HepG2 (cell line): ENCODE measurements around the gene RELL2. TPM values are rescaled to one million over a fixed set of nuclear protein-coding genes. Genes with fewer than 3 reads are reported as not detected.
A peak's percentile ranks its signal among the peaks of the same experiment; 100 is the strongest.

Source experiments
- CEBPG ChIP-seq: IDR thresholded peaks from 2 replicates; pipeline ENCODE4 v1.6.1; 2016
- EP300 ChIP-seq, 3 experiments: sonication (generic) in 1 of 3; formaldehyde crosslinking in 1 of 3; IDR thresholded peaks; 2 replicates each; pipeline versions ENCODE4 v1.5.1 to v1.6.1; 2011 to 2020; ENCODE audit warnings: low read depth in 2 of 3, low read length in 2 of 3, borderline replicate concordance in 1 of 3, improper control_type of control experiment in 1 of 3, mild to moderate bottlenecking in 1 of 3, missing genetic modification reagents in 1 of 3, moderate library complexity in 1 of 3
- GABPB1 ChIP-seq: IDR thresholded peaks from 2 replicates; pipeline ENCODE4 v1.6.1; 2016; ENCODE audit warnings: mild to moderate bottlenecking, missing genetic modification reagents, moderate library complexity, missing compliant biosample characterization
- IKZF4 ChIP-seq: sonication (generic); formaldehyde crosslinking; IDR thresholded peaks from 2 replicates; pipeline ENCODE4 v1.5.1; 2020; ENCODE audit warnings: borderline replicate concordance, mild to moderate bottlenecking, low read depth, missing genetic modification reagents; ENCODE audit errors: not compliant biosample characterization
- JARID2 ChIP-seq: sonication (generic); formaldehyde crosslinking; IDR thresholded peaks from 2 replicates; pipeline ENCODE4 v1.8.1; 2023; ENCODE audit warnings: missing genetic modification reagents, inconsistent platforms; ENCODE audit not compliant: insufficient replicate concordance
- KLF11 ChIP-seq: IDR thresholded peaks from 2 replicates; pipeline ENCODE4 v1.6.1; 2016; ENCODE audit warnings: missing compliant biosample characterization
- MIER3 ChIP-seq: IDR thresholded peaks from 2 replicates; pipeline ENCODE4 v1.6.1; 2016; ENCODE audit warnings: missing compliant biosample characterization, borderline replicate concordance
- PLRG1 ChIP-seq: fragments of 450-650 bp; conservative IDR thresholded peaks from 2 replicates; pipeline ENCODE4 v1.6.1; 2016
- RBM22 ChIP-seq: fragments of 200-400 bp; formaldehyde crosslinking; optimal IDR thresholded peaks from 2 replicates; pipeline ENCODE3; 2017; ENCODE audit warnings: mild to moderate bottlenecking, low read length, moderate library complexity
- SIX4 ChIP-seq: sonication (generic); formaldehyde crosslinking; IDR thresholded peaks from 2 replicates; pipeline ENCODE4 v1.4.0; 2020; ENCODE audit warnings: missing genetic modification reagents
- SOX6 ChIP-seq, 2 experiments: fragments of 450-650 bp in 1 of 2; sonication (generic) in 1 of 2; formaldehyde crosslinking in 1 of 2; IDR thresholded peaks; 2 replicates each; pipeline versions ENCODE4 v1.4.0 to v1.6.1; 2017 to 2020; ENCODE audit warnings: antibody characterized with exemption in 1 of 2, mild to moderate bottlenecking in 1 of 2, missing genetic modification reagents in 1 of 2
- SP5 ChIP-seq: IDR thresholded peaks from 2 replicates; pipeline ENCODE4 v1.6.1; 2016; ENCODE audit warnings: low read depth, borderline replicate concordance
- SSRP1 ChIP-seq: IDR thresholded peaks from 2 replicates; pipeline ENCODE4 v1.6.1; 2016; ENCODE audit warnings: control low read depth
- TRIM24 ChIP-seq: sonication (generic); formaldehyde crosslinking; IDR thresholded peaks from 2 replicates; pipeline ENCODE4 v1.8.0; 2022; ENCODE audit warnings: mild to moderate bottlenecking, missing genetic modification reagents
- ZMAT3 ChIP-seq: sonication (generic); formaldehyde crosslinking; conservative IDR thresholded peaks from 2 replicates; pipeline ENCODE4 v1.7.0; 2021; ENCODE audit warnings: missing genetic modification reagents
- ZNF10 ChIP-seq: sonication (generic); formaldehyde crosslinking; IDR thresholded peaks from 2 replicates; pipeline ENCODE4 v1.4.0; 2020; ENCODE audit warnings: mild to moderate bottlenecking, low read depth, missing genetic modification reagents, borderline replicate concordance
- polyA plus RNA-seq, 8 experiments: library from polyadenylated mRNA; depleted of rRNA in 3 of 8; stranded (reverse) in 7 of 8; unstranded in 1 of 8; fragments of >200 nt; fragmentation: Illumina TruSeq in 4 of 8; extraction: Trizol in 4 of 8; gene quantifications; 2 replicates each; pipeline versions ENCODE4 v1.2.1 to v1.2.3, GENCODE V29; 2011 to 2016; ENCODE audit warnings: low read depth in 4 of 8, missing spikeins in 1 of 8, mixed read lengths in 1 of 8; ENCODE audit not compliant: insufficient read depth in 1 of 8
- total RNA-seq, 5 experiments: library from RNA; depleted of rRNA; stranded (reverse); fragments of >200 nt; fragmentation: Illumina TruSeq; extraction: Trizol; gene quantifications; 2 replicates each; pipeline ENCODE4 v1.2.3, GENCODE V29; 2016; ENCODE audit warnings: low read depth in 1 of 5
- TF ChIP-seq, protein P1 (sequence below): sonication (generic); formaldehyde crosslinking; IDR thresholded peaks from 2 replicates; pipeline ENCODE4 v1.4.0; 2020; ENCODE audit warnings: missing genetic modification reagents, borderline replicate concordance
- TF ChIP-seq, protein P2 (sequence below): sonication (generic); formaldehyde crosslinking; IDR thresholded peaks from 2 replicates; pipeline ENCODE4 v1.5.0; 2020; ENCODE audit warnings: mild to moderate bottlenecking, missing genetic modification reagents
- TF ChIP-seq, protein P3 (sequence below): sonication (generic); formaldehyde crosslinking; IDR thresholded peaks from 2 replicates; pipeline ENCODE4 v1.5.1; 2020; ENCODE audit warnings: mild to moderate bottlenecking, missing genetic modification reagents, moderate library complexity

RELL2 gene
- total and polyA plus RNA-seq, 2 of the 13 experiments (the other 11 are each of a cell fraction or from before 2014, with no cell fraction given), result 6.4 to 8.3 TPM

DNA sequence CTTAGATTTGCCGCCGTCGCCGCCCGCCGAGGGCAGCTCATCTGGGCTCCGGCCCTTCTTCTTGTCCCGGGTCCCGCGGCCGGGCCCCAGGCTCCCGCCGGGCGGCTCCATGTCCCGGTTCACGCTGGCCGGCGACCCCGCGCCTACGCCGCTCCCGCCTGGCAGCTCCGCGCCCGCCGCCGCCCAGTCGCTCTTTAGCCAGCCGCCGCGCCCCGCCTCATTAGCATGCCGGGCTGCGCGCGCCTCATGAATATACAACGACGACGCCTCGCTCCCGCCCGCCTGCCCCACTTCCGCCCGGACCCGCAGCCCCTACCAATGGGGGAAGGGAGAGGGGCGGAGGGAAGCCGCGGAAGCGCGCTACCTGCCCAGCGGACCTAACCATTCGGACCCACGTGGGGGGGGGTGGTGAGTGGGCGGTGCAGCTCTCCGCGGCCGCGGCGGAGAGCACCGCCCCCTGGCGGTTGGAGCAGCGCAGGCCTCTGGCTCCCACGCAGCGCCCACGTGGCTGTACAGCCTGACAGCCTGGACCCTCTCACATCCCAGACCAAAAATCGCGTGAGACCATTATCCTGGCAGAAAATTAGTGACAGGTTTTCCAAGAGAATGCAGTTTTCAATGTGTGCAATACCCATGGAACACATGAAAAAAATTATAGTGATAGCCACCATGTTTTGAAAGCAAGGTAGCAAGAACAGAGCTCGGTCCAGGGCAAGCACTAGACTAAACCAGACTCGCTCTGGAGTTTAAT is 17.8 kb upstream of the RELL2 start, which contains the start of gene DIAPH1 (continued):
- TF ChIP-seq, protein P1, sequence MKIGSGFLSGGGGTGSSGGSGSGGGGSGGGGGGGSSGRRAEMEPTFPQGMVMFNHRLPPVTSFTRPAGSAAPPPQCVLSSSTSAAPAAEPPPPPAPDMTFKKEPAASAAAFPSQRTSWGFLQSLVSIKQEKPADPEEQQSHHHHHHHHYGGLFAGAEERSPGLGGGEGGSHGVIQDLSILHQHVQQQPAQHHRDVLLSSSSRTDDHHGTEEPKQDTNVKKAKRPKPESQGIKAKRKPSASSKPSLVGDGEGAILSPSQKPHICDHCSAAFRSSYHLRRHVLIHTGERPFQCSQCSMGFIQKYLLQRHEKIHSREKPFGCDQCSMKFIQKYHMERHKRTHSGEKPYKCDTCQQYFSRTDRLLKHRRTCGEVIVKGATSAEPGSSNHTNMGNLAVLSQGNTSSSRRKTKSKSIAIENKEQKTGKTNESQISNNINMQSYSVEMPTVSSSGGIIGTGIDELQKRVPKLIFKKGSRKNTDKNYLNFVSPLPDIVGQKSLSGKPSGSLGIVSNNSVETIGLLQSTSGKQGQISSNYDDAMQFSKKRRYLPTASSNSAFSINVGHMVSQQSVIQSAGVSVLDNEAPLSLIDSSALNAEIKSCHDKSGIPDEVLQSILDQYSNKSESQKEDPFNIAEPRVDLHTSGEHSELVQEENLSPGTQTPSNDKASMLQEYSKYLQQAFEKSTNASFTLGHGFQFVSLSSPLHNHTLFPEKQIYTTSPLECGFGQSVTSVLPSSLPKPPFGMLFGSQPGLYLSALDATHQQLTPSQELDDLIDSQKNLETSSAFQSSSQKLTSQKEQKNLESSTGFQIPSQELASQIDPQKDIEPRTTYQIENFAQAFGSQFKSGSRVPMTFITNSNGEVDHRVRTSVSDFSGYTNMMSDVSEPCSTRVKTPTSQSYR (CRISPR knock-in tag), result peak; percentile 83; the same call in 1 of the 2 replicates
- TF ChIP-seq RBM22, result no peak
- TF ChIP-seq, protein P2, sequence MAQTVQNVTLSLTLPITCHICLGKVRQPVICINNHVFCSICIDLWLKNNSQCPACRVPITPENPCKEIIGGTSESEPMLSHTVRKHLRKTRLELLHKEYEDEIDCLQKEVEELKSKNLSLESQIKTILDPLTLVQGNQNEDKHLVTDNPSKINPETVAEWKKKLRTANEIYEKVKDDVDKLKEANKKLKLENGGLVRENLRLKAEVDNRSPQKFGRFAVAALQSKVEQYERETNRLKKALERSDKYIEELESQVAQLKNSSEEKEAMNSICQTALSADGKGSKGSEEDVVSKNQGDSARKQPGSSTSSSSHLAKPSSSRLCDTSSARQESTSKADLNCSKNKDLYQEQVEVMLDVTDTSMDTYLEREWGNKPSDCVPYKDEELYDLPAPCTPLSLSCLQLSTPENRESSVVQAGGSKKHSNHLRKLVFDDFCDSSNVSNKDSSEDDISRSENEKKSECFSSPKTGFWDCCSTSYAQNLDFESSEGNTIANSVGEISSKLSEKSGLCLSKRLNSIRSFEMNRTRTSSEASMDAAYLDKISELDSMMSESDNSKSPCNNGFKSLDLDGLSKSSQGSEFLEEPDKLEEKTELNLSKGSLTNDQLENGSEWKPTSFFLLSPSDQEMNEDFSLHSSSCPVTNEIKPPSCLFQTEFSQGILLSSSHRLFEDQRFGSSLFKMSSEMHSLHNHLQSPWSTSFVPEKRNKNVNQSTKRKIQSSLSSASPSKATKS, result no peak
- TF ChIP-seq, protein P3, sequence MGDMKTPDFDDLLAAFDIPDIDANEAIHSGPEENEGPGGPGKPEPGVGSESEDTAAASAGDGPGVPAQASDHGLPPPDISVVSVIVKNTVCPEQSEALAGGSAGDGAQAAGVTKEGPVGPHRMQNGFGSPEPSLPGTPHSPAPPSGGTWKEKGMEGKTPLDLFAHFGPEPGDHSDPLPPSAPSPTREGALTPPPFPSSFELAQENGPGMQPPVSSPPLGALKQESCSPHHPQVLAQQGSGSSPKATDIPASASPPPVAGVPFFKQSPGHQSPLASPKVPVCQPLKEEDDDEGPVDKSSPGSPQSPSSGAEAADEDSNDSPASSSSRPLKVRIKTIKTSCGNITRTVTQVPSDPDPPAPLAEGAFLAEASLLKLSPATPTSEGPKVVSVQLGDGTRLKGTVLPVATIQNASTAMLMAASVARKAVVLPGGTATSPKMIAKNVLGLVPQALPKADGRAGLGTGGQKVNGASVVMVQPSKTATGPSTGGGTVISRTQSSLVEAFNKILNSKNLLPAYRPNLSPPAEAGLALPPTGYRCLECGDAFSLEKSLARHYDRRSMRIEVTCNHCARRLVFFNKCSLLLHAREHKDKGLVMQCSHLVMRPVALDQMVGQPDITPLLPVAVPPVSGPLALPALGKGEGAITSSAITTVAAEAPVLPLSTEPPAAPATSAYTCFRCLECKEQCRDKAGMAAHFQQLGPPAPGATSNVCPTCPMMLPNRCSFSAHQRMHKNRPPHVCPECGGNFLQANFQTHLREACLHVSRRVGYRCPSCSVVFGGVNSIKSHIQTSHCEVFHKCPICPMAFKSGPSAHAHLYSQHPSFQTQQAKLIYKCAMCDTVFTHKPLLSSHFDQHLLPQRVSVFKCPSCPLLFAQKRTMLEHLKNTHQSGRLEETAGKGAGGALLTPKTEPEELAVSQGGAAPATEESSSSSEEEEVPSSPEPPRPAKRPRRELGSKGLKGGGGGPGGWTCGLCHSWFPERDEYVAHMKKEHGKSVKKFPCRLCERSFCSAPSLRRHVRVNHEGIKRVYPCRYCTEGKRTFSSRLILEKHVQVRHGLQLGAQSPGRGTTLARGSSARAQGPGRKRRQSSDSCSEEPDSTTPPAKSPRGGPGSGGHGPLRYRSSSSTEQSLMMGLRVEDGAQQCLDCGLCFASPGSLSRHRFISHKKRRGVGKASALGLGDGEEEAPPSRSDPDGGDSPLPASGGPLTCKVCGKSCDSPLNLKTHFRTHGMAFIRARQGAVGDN, result peak; percentile 95
- peak; percentile 32 to 50; a peak in 2 of 4 replicates for TF ChIP-seq EP300 (IDR thresholded peaks at IDR 0.05; ENCODE audit: low read depth in 2 of 2, low read length in 2 of 2)
- peak; percentile 33; the same call in 1 of the 2 replicates for TF ChIP-seq EP300 (CRISPR knock-in tag; IDR thresholded peaks at IDR 0.05; ENCODE audit: borderline replicate concordance)
- TF ChIP-seq JARID2 (CRISPR knock-in tag), result no peak
- 0 out of 2 replicates have a peak, but pooled peaks have one; percentile 59 for TF ChIP-seq MIER3 (CRISPR knock-in tag)
- TF ChIP-seq CEBPG (CRISPR knock-in tag), result 0 out of 2 replicates have a peak, but pooled peaks have one; percentile 6
- TF ChIP-seq TRIM24 (CRISPR knock-in tag), result no peak
- TF ChIP-seq KLF11, result 0 out of 2 replicates have a peak, but pooled peaks have one; percentile 40
- TF ChIP-seq SOX6 (IDR thresholded peaks at IDR 0.05), result no peak
- TF ChIP-seq SOX6 (CRISPR knock-in tag; IDR thresholded peaks at IDR 0.05), result peak; percentile 90
- TF ChIP-seq PLRG1, result no peak
- peak; percentile 94 for TF ChIP-seq SP5 (CRISPR knock-in tag)
- no peak for TF ChIP-seq IKZF4
- no peak for TF ChIP-seq SSRP1 (CRISPR knock-in tag)
- TF ChIP-seq GABPB1 (CRISPR knock-in tag), result peak; percentile 93
- TF ChIP-seq ZNF10 (CRISPR knock-in tag), result no peak
- peak; percentile 38; the same call in 1 of the 2 replicates for TF ChIP-seq SIX4
- TF ChIP-seq ZMAT3 (CRISPR knock-in tag), result peak; percentile 86; the same call in 1 of the 2 replicates
